ENCODE data around the gene ZNRF1. TPM values are rescaled to one million over a fixed set of nuclear protein-coding genes. Genes with fewer than 3 reads are reported as not detected.

ZNRF1 gene
- total RNA-seq = 20.5 and 21.0 TPM in 2 replicates

GRCh38 chr16:74998481-74999218 lies at the start of gene ZNRF1:
Gene ZNRF1, plus strand, starts transcription at chr16:74999024. Its CDS starts 648 bp downstream, at chr16:74999672.

GRCh38 chr16:74984529-74985296 lies 14.1 kb upstream of the ZNRF1 start, which contains the start of gene WDR59:
Gene WDR59, minus strand, starts transcription at chr16:74985123. Its CDS starts 106 bp downstream, at chr16:74985017.

DNA sequence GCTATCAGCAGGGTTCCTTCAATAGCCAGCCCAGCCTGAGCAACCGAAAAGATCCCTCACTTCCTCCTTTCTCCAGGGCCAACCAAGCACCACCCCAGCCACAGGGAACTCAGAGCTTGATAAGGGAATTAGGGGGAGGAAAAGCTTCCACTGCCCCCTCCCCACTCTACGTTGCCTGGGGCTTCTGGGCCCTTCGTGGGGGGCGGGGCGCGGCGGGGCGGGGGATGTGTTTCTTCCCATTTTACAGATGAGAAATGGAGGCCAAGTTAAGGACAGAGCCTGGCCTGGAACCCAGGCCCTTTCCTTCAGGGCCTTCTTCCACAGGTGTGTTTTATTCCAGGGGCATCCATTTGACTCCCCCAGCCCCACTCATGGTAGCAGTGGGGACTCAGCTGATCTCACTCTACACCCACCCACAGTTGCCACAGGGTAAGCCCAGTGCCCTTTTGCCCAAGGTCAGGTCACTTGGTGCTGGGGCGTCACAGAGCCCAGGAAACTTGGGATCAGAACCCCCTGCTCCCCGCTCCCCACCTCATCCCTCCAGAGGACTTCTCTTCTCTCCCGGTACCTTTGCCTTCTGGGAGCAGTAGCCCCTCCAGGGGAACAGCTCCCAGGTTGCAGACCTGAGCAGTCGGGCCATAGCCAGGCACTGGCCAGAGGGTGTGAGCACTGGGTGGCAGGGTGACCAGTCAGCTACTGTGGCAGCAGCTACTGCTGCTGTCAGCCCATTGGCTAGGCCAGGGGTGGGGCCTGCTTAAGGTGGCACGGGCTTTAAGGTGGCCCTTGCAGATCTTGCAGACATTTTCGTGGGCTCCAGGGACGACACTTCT lies 117.5 kb downstream of the ZNRF1 start, which contains the start of gene LDHD:
Gene LDHD (minus strand): TSS at position 700 of the 830 bp plus-strand sequence. CDS start 60 bp downstream, at position 640.

GRCh38 chr16:75148311-75149195 lies 149.7 kb downstream of the ZNRF1 start, which contains the start of gene ZFP1:
Gene ZFP1, plus strand, starts transcription at chr16:75148524. Its CDS starts 4,428 bp downstream, at chr16:75152952.

Other genes starting within 250 kb of the ZNRF1 start
- gene FA2H, start 224.2 kb upstream of the ZNRF1 start, total RNA-seq = 1.9 and 3.4 TPM in 2 replicates
- 6.4 and 12.0 TPM in 2 replicates for gene WDR59, start 13.9 kb upstream of the ZNRF1 start, total RNA-seq
- 0.64 and 0.72 TPM in 2 replicates for gene LDHD, start 117.8 kb downstream of the ZNRF1 start, total RNA-seq
- gene ZFP1, start 149.5 kb downstream of the ZNRF1 start, total RNA-seq = 9.2 and 9.9 TPM in 2 replicates
- not detected in 2 replicates for gene CTRB2, start 208.1 kb downstream of the ZNRF1 start, total RNA-seq
- not detected in 2 replicates for gene CTRB1, start 220.0 kb downstream of the ZNRF1 start, total RNA-seq

All from tracheal epithelial cell (primary cell).